GM12872 (cell line): ENCODE results near the gene NHSL2.

Source experiments
- CTCF ChIP-seq: IDR thresholded peaks from 3 replicates; pipeline ENCODE4 v1.5.1; 2011; ENCODE audit warnings: low read depth, mild to moderate bottlenecking, low read length, moderate library complexity; ENCODE audit not compliant: insufficient read depth

NHSL2 gene

GRCh38 chrX:71958281-71958675, 47.6 kb downstream of the NHSL2 start:
- no peak for TF ChIP-seq CTCF

GRCh38 chrX:71974916-71975315, 64.3 kb downstream of the NHSL2 start:
- no peak for TF ChIP-seq CTCF

- no peak for TF ChIP-seq CTCF
Measured at GRCh38 chrX:71976753-71977152, 66.1 kb downstream of the NHSL2 start.

GRCh38 chrX:71978164-71978563, 67.5 kb downstream of the NHSL2 start:
- no peak for TF ChIP-seq CTCF

GRCh38 chrX:71989768-71990426, 79.3 kb downstream of the NHSL2 start:
- no peak for TF ChIP-seq CTCF

- no peak for TF ChIP-seq CTCF
Measured at GRCh38 chrX:71990518-71990917, 79.9 kb downstream of the NHSL2 start.

- no peak for TF ChIP-seq CTCF
Measured at GRCh38 chrX:71991164-71991563, 80.5 kb downstream of the NHSL2 start.
